PFSK-1 (cell line): ENCODE measurements around the gene CUBN.

Experiments
- POLR2AphosphoS5 ChIP-seq: IDR thresholded peaks from 2 replicates; pipeline ENCODE4 v1.6.1; 2012; ENCODE audit warnings: low read depth, mild to moderate bottlenecking, control low read depth, low read length, moderate library complexity
- TAF1 ChIP-seq: IDR thresholded peaks from 2 replicates; pipeline ENCODE4 v1.6.1; 2012; ENCODE audit warnings: low read length, control low read depth, borderline replicate concordance; ENCODE audit not compliant: insufficient read depth
- TF ChIP-seq, protein P1 (sequence below), 2 experiments: IDR thresholded peaks; 2 replicates each; pipeline versions ENCODE4 v1.6.1 to v1.8.0; 2011 to 2012; ENCODE audit warnings: low read depth in 2 of 2, low read length in 2 of 2, control low read depth in 1 of 2, inconsistent platforms in 1 of 2, mild to moderate bottlenecking in 1 of 2, moderate library complexity in 1 of 2; ENCODE audit not compliant: insufficient read depth in 1 of 2

DNA sequence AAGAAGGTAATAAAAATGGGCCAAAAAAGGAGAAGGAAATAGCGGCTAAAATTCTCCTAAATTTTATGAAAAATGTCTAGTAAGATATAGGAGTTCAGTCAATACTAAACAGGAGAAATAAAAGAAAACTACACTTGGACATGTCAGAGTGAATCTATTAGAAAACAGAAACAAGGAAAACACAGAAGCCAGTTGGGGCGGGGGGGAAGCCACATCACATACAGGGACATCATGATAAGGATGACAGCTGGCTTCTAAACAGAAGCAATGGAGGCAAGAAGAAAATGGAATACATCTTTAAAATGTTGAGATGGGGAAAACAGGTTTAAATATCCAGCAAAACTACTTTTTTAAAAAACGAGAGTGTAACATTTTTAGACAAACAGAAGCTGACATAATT, 77.8 kb downstream of the CUBN start:
- no peak for TF ChIP-seq TAF1
- no peak for TF ChIP-seq POLR2AphosphoS5
- TF ChIP-seq, protein P1, sequence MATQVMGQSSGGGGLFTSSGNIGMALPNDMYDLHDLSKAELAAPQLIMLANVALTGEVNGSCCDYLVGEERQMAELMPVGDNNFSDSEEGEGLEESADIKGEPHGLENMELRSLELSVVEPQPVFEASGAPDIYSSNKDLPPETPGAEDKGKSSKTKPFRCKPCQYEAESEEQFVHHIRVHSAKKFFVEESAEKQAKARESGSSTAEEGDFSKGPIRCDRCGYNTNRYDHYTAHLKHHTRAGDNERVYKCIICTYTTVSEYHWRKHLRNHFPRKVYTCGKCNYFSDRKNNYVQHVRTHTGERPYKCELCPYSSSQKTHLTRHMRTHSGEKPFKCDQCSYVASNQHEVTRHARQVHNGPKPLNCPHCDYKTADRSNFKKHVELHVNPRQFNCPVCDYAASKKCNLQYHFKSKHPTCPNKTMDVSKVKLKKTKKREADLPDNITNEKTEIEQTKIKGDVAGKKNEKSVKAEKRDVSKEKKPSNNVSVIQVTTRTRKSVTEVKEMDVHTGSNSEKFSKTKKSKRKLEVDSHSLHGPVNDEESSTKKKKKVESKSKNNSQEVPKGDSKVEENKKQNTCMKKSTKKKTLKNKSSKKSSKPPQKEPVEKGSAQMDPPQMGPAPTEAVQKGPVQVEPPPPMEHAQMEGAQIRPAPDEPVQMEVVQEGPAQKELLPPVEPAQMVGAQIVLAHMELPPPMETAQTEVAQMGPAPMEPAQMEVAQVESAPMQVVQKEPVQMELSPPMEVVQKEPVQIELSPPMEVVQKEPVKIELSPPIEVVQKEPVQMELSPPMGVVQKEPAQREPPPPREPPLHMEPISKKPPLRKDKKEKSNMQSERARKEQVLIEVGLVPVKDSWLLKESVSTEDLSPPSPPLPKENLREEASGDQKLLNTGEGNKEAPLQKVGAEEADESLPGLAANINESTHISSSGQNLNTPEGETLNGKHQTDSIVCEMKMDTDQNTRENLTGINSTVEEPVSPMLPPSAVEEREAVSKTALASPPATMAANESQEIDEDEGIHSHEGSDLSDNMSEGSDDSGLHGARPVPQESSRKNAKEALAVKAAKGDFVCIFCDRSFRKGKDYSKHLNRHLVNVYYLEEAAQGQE (IDR thresholded peaks at IDR 0.05; ENCODE audit: insufficient read depth in 1 of 2, low read depth in 2 of 2, low read length in 2 of 2): no peak
